DMS114 treated with DMSO at 0.1 percent for 48 hours (cell line): ENCODE data around the gene SFN.

Experiments used
- DNase-seq: peaks from one replicate; lab custom pipeline; 2025; ENCODE audit not compliant: unreplicated experiment; lab: John Stamatoyannopoulos, UW

SFN gene

DNA sequence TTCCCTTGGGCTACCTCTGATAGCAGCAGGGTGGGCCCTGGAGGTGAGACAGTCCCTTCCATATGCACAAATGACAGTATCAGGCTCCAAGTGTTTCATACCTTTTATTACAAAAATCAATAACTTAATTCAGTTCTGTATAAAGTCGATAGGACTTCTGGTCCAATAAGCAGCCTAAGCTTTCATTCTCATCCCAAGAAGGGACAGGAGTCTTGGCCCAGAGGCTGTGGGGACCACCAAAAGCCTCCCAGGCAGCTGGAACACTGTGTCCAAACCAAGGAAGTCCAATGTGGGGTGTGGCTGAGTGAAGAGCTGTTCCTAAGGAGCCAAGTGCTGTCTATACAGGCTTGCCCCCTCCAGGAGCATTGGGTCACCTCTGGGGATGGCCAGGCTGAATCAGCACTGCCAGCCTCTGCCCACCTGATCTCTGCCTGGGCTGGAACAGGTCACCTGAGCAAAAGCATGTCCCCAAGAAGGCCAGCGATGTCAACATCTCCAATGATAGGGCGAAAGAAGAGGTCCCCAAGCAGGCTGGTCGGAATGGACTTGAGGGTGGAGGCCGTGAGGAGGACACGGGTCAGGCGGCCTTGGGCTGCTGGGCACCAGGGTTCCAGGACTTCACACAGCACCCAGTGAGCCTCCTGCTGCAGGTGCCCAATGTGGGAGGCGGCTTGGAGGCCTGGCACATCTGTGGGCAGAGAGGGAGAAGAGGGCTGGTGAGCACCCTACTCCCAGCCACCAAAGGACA lies 48.6 kb downstream of the SFN start:
- DNase-seq, result no peak

DNA sequence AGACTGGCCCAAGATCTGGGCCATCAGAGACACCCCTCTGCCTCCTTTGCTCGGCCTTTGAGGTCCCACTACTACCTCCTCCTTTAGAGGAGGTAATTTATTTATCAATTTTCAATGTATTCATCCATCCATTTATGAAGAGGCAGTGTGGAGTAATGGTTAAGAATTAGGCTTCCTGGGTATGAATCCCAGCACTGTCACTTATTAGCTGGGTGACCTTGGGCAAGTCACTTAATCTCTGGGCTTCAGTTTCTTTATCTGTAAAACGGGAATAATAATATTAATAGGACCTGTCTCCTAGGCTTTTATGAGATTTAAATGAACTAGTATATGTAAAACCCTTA lies 49.2 kb downstream of the SFN start:
- DNase-seq, result no peak

DNA sequence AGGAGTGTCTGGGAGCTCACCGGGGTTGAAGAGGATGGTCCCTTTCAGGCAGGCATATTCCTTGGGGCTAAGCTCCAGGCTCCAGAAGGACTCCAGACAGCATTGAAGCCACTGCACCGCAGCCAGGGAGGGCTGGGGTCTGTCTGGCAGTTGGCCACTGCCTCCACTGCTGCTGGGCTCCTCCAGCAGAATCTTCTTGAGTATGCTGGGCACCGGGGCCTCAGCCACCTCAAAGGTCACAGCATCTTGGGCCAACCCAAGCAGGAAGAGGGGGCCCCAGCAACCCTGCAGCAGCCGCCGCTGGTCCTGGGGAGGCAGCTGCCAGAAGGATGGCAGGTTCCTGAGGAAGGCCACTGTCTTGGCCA lies 50.4 kb downstream of the SFN start:
- no peak for DNase-seq
